ENCODE measurements around the gene ZNF428. TPM values are rescaled to one million over a fixed set of nuclear protein-coding genes. Genes with fewer than 3 reads are reported as not detected.
A peak's percentile ranks its signal among the peaks of the same experiment; 100 is the strongest.
"Not testable (repeated sequence)": the region's sequence is repeated elsewhere in the genome, so short reads cannot be mapped to it uniquely, and the experiment has no call there.

ZNF428 gene
- total RNA-seq, 4 donors from 2014 or later: 15.4 to 26.7 (median 20.0) TPM

GRCh38 chr19:43609872-43610271 is 9.6 kb downstream of the ZNF428 start:
- Histone ChIP-seq H3K27me3 (no peaks in the 10 kb centered on the region), H3K4me3 (no peak overlapping the region), H3K27ac (no peak overlapping the region), H3K4me1 (no peaks in the 10 kb centered on the region), H3K36me3 (peaks cover 0 to 16% of the 10 kb centered on the region in 2 donors), H3K9me3 (no peaks in the 10 kb centered on the region)
- in situ Hi-C loops (cut with MboI; ENCODE audit: low sequenced_read_pairs in 4 of 4) (no loop called here), intact Hi-C loops (cut with DNase I; ENCODE audit: low total_unique reads) (no loop called here)
- no peak for DNase-seq
- no peak for ATAC-seq
- TF ChIP-seq, protein P1, sequence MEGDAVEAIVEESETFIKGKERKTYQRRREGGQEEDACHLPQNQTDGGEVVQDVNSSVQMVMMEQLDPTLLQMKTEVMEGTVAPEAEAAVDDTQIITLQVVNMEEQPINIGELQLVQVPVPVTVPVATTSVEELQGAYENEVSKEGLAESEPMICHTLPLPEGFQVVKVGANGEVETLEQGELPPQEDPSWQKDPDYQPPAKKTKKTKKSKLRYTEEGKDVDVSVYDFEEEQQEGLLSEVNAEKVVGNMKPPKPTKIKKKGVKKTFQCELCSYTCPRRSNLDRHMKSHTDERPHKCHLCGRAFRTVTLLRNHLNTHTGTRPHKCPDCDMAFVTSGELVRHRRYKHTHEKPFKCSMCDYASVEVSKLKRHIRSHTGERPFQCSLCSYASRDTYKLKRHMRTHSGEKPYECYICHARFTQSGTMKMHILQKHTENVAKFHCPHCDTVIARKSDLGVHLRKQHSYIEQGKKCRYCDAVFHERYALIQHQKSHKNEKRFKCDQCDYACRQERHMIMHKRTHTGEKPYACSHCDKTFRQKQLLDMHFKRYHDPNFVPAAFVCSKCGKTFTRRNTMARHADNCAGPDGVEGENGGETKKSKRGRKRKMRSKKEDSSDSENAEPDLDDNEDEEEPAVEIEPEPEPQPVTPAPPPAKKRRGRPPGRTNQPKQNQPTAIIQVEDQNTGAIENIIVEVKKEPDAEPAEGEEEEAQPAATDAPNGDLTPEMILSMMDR (IDR thresholded peaks at IDR 0.05 in 4 of 5, conservative IDR thresholded peaks at IDR 0.05 in 1 of 5): no peak
- TF ChIP-seq POLR2A (IDR thresholded peaks at IDR 0.05): no peak

- no peaks in the 10 kb centered on the region for H3K27me3 ChIP-seq
- peak overlapping the region in 1 of 4 donors; percentile 46 for H3K27ac ChIP-seq
- in situ Hi-C loops (cut with MboI; ENCODE audit: low sequenced_read_pairs in 4 of 4): no loop called here
- ATAC-seq (no peak), DNase-seq (no peak)
- intact Hi-C loops (cut with DNase I; ENCODE audit: low total_unique reads): no loop called here
- no peaks in the 10 kb centered on the region for H3K4me1 ChIP-seq
- peaks cover 0 to 4% of the 10 kb centered on the region in 2 donors for H3K36me3 ChIP-seq
- H3K9me3 ChIP-seq: no peaks in the 10 kb centered on the region
- TF ChIP-seq, protein P1 (IDR thresholded peaks at IDR 0.05 in 4 of 5, conservative IDR thresholded peaks at IDR 0.05 in 1 of 5): no peak
- no peak for TF ChIP-seq POLR2A (IDR thresholded peaks at IDR 0.05)
- H3K4me3 ChIP-seq: no peak overlapping the region
Observed at GRCh38 chr19:43607238-43608205, 11.9 kb downstream of the ZNF428 start.

- DNase-seq (no peak), ATAC-seq (no peak)
- in situ Hi-C loops (cut with MboI; ENCODE audit: low sequenced_read_pairs in 4 of 4) (no loop called here), intact Hi-C loops (cut with DNase I; ENCODE audit: low total_unique reads) (no loop called here)
- Histone ChIP-seq H3K27ac (peak overlapping the region in 1 of 4 donors; percentile 46), H3K9me3 (no peaks in the 10 kb centered on the region), H3K36me3 (peaks cover 0 to 7% of the 10 kb centered on the region in 2 donors), H3K4me3 (no peak overlapping the region), H3K4me1 (no peaks in the 10 kb centered on the region), H3K27me3 (no peaks in the 10 kb centered on the region)
- TF ChIP-seq, protein P1 (IDR thresholded peaks at IDR 0.05 in 4 of 5, conservative IDR thresholded peaks at IDR 0.05 in 1 of 5): no peak
- no peak for TF ChIP-seq POLR2A (IDR thresholded peaks at IDR 0.05)
Observed at GRCh38 chr19:43606569-43607229, 12.7 kb downstream of the ZNF428 start.

DNA sequence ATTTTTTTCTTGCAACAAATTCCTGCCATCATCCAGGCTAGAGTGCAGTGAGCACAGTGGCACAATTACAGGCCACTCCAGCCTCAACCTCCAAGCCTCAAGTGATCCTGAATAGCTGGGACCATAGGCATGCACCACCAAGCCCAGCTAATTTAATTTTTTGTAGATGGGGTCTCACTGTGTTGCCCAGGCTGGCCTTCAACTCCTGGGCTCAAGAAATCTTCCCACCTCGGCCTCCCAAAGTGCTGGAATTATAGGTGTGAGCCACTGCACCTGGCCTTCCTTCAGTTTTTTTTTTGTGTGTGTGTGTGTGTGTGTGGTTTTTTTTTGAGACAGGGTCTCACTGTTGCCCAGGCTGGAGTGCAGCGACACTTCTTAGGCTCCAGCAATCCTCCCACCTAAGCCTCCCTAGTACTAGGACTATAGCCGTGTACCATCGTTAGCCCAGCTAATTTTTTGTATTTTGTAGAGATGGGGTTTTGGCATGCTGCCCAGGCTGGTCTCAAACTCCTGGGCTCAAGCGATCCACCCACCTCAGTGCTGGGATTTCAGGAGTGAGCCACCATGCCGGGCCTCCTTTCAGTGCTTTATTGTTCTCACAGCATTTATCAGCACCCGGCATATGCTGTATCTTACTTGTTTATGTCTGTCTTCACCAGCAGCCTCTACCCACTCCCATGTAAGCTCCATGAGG is 13.4 kb downstream of the ZNF428 start:
- Histone ChIP-seq H3K27me3 (no peaks in the 10 kb centered on the region), H3K4me3 (no peak overlapping the region), H3K9me3 (no peaks in the 10 kb centered on the region), H3K4me1 (no peaks in the 10 kb centered on the region), H3K27ac (no peak overlapping the region), H3K36me3 (peaks cover 0 to 14% of the 10 kb centered on the region in 2 donors)
- in situ Hi-C loops (cut with MboI; ENCODE audit: low sequenced_read_pairs in 4 of 4) (no loop called here), intact Hi-C loops (cut with DNase I; ENCODE audit: low total_unique reads) (no loop called here)
- no peak for DNase-seq
- TF ChIP-seq, protein P1 (IDR thresholded peaks at IDR 0.05 in 4 of 5, conservative IDR thresholded peaks at IDR 0.05 in 1 of 5): no peak
- TF ChIP-seq POLR2A (IDR thresholded peaks at IDR 0.05): no peak
- no peak for ATAC-seq

- H3K27ac ChIP-seq; DNase-seq; ATAC-seq; H3K27me3 ChIP-seq; intact Hi-C loops (cut with DNase I; ENCODE audit: low total_unique reads); H3K4me3 ChIP-seq; in situ Hi-C loops (cut with MboI; ENCODE audit: low sequenced_read_pairs in 4 of 4); H3K9me3 ChIP-seq: not testable (repeated sequence)
- H3K4me1 ChIP-seq: peaks cover 15% of the 10 kb centered on the region in 2 donors
- peaks cover 0 to 39% of the 10 kb centered on the region in 2 donors for H3K36me3 ChIP-seq
Observed at GRCh38 chr19:43600326-43600725, 19.1 kb downstream of the ZNF428 start.

All from gastrocnemius medialis (tissue), 4 donors.